Medulla oblongata (tissue), 1 donor: ENCODE data around the gene ARMC3.
"Not testable (repeated sequence)": the region's sequence is repeated elsewhere in the genome, so short reads cannot be mapped to it uniquely, and the experiment has no call there.

ENCODE experiments used
- DNase-seq: peaks from one replicate; pipeline ENCODE4 v3.0.0-alpha.2; 2015; ENCODE audit errors: extremely low spot score

Gene ARMC3

GRCh38 chr10:23048191-23048590, 120.3 kb downstream of the ARMC3 start:
- no peak for DNase-seq

- DNase-seq = no peak
These were observed 123.4 kb downstream of the ARMC3 start for GRCh38 chr10:23051278-23051677.

GRCh38 chr10:23051855-23052331, 124.0 kb downstream of the ARMC3 start:
- no peak for DNase-seq

- DNase-seq = no peak
These were observed 125.2 kb downstream of the ARMC3 start for GRCh38 chr10:23053036-23053435.

GRCh38 chr10:23055424-23056185, 127.8 kb downstream of the ARMC3 start:
- no peak for DNase-seq

GRCh38 chr10:23056186-23056579, 128.3 kb downstream of the ARMC3 start:
- no peak for DNase-seq

- DNase-seq = no peak
These were observed 130.5 kb downstream of the ARMC3 start for GRCh38 chr10:23058366-23058765.

- DNase-seq = no peak
These were observed 133.1 kb downstream of the ARMC3 start for GRCh38 chr10:23060918-23061317.

GRCh38 chr10:23063045-23063972, 135.5 kb downstream of the ARMC3 start:
- no peak for DNase-seq

GRCh38 chr10:23063973-23064812, 136.3 kb downstream of the ARMC3 start:
- no peak for DNase-seq

GRCh38 chr10:23064813-23065114, 136.9 kb downstream of the ARMC3 start:
- DNase-seq = not testable (repeated sequence)

- peak; percentile 96 for DNase-seq
These were observed 137.5 kb downstream of the ARMC3 start for GRCh38 chr10:23065181-23065948.

- DNase-seq = no peak
These were observed 139.5 kb downstream of the ARMC3 start for GRCh38 chr10:23067337-23067736.

- DNase-seq = peak; percentile 91
These were observed 140.3 kb downstream of the ARMC3 start for GRCh38 chr10:23067939-23068775.

GRCh38 chr10:23069019-23069815, 141.4 kb downstream of the ARMC3 start:
- no peak for DNase-seq

- DNase-seq = not testable (repeated sequence)
These were observed 142.4 kb downstream of the ARMC3 start for GRCh38 chr10:23070092-23070912.

GRCh38 chr10:23070913-23071218, 143.0 kb downstream of the ARMC3 start:
- DNase-seq = no peak

GRCh38 chr10:23072593-23072992, 144.7 kb downstream of the ARMC3 start:
- DNase-seq = not testable (repeated sequence)

- no peak for DNase-seq
These were observed 145.7 kb downstream of the ARMC3 start for GRCh38 chr10:23073527-23073926.
